ENCODE results near the gene LONP2. TPM values are rescaled to one million over a fixed set of nuclear protein-coding genes. Genes with fewer than 3 reads are reported as not detected.

LONP2 gene
- total and polyA plus RNA-seq, 2 of the 13 experiments (the other 11 are each of a cell fraction or from before 2014, with no cell fraction given), result 39.2 to 63.3 TPM

DNA sequence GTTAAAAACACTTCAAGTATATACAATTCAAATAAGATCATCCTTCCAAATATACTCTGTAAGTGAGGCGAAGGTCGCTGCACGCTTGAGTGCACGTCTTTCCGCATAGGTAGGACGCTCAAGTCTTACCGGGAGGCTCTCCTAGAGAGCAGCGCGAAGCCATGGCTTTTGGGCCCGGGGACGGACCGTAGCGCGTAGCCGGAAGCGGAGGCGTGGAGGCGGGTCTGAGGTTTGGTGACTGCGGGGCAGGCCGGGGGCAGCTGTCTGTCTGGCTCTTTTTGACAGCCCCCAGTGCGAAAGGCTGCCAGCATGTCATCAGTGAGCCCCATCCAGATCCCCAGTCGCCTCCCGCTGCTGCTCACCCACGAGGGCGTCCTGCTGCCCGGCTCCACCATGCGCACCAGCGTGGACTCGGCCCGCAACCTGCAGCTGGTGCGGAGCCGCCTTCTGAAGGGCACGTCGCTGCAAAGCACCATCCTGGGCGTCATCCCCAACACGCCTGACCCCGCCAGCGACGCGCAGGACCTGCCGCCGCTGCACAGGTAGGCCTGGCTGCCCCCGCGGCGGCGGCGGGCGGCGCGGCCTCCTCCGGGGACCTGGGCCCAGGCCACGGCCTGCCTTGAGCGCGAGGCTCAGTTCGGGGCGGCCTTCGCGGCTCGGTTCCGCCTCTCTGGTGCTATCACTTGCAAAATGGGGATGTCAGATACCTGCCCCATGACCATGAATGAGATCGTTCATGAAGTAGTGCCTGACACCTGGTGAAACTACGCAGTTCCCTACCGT, at the start of gene LONP2 (continued):
- TF ChIP-seq, protein P1, sequence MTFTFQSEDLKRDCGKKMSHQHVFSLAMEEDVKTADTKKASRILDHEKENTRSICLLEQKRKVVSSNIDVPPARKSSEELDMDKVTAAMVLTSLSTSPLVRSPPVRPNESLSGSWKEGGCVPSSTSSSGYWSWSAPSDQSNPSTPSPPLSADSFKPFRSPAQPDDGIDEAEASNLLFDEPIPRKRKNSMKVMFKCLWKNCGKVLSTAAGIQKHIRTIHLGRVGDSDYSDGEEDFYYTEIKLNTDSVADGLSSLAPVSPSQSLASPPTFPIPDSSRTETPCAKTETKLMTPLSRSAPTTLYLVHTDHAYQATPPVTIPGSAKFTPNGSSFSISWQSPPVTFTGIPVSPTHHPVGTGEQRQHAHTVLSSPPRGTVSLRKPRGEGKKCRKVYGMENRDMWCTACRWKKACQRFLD (CRISPR knock-in tag; IDR thresholded peaks at IDR 0.05; ENCODE audit: borderline replicate concordance), result peak; percentile 74
- TF ChIP-seq FOXM1 (CRISPR knock-in tag; IDR thresholded peaks at IDR 0.05), result no peak
- TF ChIP-seq KLF12 (CRISPR knock-in tag; IDR thresholded peaks at IDR 0.05; ENCODE audit: borderline replicate concordance), result peak; percentile 76; the same call in 1 of the 2 replicates
- peak; percentile 49 for TF ChIP-seq KLF15 (CRISPR knock-in tag; IDR thresholded peaks at IDR 0.05; ENCODE audit: borderline replicate concordance)
- peak; percentile 83; the same call in 1 of the 2 replicates for TF ChIP-seq ZNF431 (CRISPR knock-in tag; IDR thresholded peaks at IDR 0.05; ENCODE audit: borderline replicate concordance, low read depth)
- TF ChIP-seq E2F5 (CRISPR knock-in tag; conservative IDR thresholded peaks at IDR 0.05), result peak; percentile 78
- no peak for TF ChIP-seq ZNF646 (CRISPR knock-in tag; IDR thresholded peaks at IDR 0.05)
- no peak for TF ChIP-seq SRSF4 (IDR thresholded peaks at IDR 0.05; ENCODE audit: low read depth, low read length, poor library complexity, severe bottlenecking)
- no peak for TF ChIP-seq XBP1 (CRISPR knock-in tag; IDR thresholded peaks at IDR 0.05)
- peak; percentile 56; the same call in 1 of the 2 replicates for TF ChIP-seq ZNF557 (CRISPR knock-in tag; IDR thresholded peaks at IDR 0.05)
- peak; percentile 89 for TF ChIP-seq ZNF414 (CRISPR knock-in tag; IDR thresholded peaks at IDR 0.05)
- no peak for TF ChIP-seq EHMT2 (IDR thresholded peaks at IDR 0.05; ENCODE audit: borderline replicate concordance, low read depth, low read length)
- TF ChIP-seq, protein P2, sequence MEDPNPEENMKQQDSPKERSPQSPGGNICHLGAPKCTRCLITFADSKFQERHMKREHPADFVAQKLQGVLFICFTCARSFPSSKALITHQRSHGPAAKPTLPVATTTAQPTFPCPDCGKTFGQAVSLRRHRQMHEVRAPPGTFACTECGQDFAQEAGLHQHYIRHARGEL (CRISPR knock-in tag; IDR thresholded peaks at IDR 0.05), result peak; percentile 78; the same call in 1 of the 2 replicates
- no peak for TF ChIP-seq SUZ12 (IDR thresholded peaks at IDR 0.05; ENCODE audit: low read depth, low read length)
- no peak for TF ChIP-seq EZH2 (conservative IDR thresholded peaks at IDR 0.05; ENCODE audit: low read depth, low read length)
- 0 out of 2 replicates have a peak, but pooled peaks have one; percentile 62 for TF ChIP-seq ZNF33B (CRISPR knock-in tag; IDR thresholded peaks at IDR 0.05)
- peak; percentile 72; the same call in 1 of the 2 replicates for TF ChIP-seq ZNF83 (CRISPR knock-in tag; IDR thresholded peaks at IDR 0.05; ENCODE audit: borderline replicate concordance)
- TF ChIP-seq YEATS2 (CRISPR knock-in tag; IDR thresholded peaks at IDR 0.05; ENCODE audit: borderline replicate concordance), result peak; percentile 99
- TF ChIP-seq ZFX (CRISPR knock-in tag; IDR thresholded peaks at IDR 0.05; ENCODE audit: low read depth), result peak; percentile 98
